HepG2 (cell line): ENCODE measurements around the gene IFNL1. TPM values are rescaled to one million over a fixed set of nuclear protein-coding genes. Genes with fewer than 3 reads are reported as not detected.

Experiments used
- ADNP ChIP-seq: sonication (generic); formaldehyde crosslinking; IDR thresholded peaks from 2 replicates; pipeline ENCODE4 v1.4.0; 2020; ENCODE audit warnings: missing genetic modification reagents
- AKAP8 ChIP-seq: sonication (generic); formaldehyde crosslinking; IDR thresholded peaks from 2 replicates; pipeline ENCODE4 v1.5.1; 2020; ENCODE audit warnings: mild to moderate bottlenecking, missing genetic modification reagents
- CBX2 ChIP-seq, 2 experiments: fragments of 200-600 bp in 1 of 2; sonication (generic); formaldehyde crosslinking in 1 of 2; IDR thresholded peaks; 2 replicates each; pipeline versions ENCODE4 v1.7.0 to v1.8.1; 2018 to 2022; ENCODE audit warnings: low read depth in 2 of 2, low read length in 1 of 2, mild to moderate bottlenecking in 1 of 2, missing genetic modification reagents in 1 of 2
- ERF ChIP-seq: IDR thresholded peaks from 2 replicates; pipeline ENCODE4 v1.6.1; 2018; ENCODE audit warnings: missing biosample characterization, missing genetic modification reagents
- JDP2 ChIP-seq: sonication (generic); formaldehyde crosslinking; IDR thresholded peaks from 2 replicates; pipeline ENCODE4 v1.8.1; 2022; ENCODE audit warnings: missing genetic modification reagents, borderline replicate concordance
- JUN ChIP-seq: sonication (generic); formaldehyde crosslinking; IDR thresholded peaks from 2 replicates; pipeline ENCODE4 v1.4.0; 2020; ENCODE audit warnings: mild to moderate bottlenecking, missing genetic modification reagents
- KDM2A ChIP-seq: sonication (generic); formaldehyde crosslinking; IDR thresholded peaks from 2 replicates; pipeline ENCODE4 v1.4.0; 2020; ENCODE audit warnings: low read depth, missing genetic modification reagents, borderline replicate concordance
- NR2F6 ChIP-seq, 2 experiments: IDR thresholded peaks; 2 replicates each; pipeline ENCODE4 v1.6.1; 2016; ENCODE audit warnings: antibody characterized with exemption in 1 of 2, mild to moderate bottlenecking in 1 of 2
- SAFB2 ChIP-seq: sonication (generic); formaldehyde crosslinking; IDR thresholded peaks from 2 replicates; pipeline ENCODE4 v1.5.1; 2020; ENCODE audit warnings: missing genetic modification reagents, low read depth, mild to moderate bottlenecking, borderline replicate concordance
- SALL2 ChIP-seq: sonication (generic); formaldehyde crosslinking; IDR thresholded peaks from 2 replicates; pipeline ENCODE4 v1.8.1; 2023; ENCODE audit warnings: mild to moderate bottlenecking, missing genetic modification reagents, inconsistent platforms
- TCF7 ChIP-seq: sonication (generic); IDR thresholded peaks from 2 replicates; pipeline ENCODE4 v1.6.1; 2016; ENCODE audit warnings: antibody characterized with exemption, low read depth
- ZFX ChIP-seq: sonication (generic); formaldehyde crosslinking; IDR thresholded peaks from 2 replicates; pipeline ENCODE4 v1.4.0; 2020; ENCODE audit warnings: mild to moderate bottlenecking, low read depth, missing genetic modification reagents, moderate library complexity
- ZNF230 ChIP-seq: sonication (generic); formaldehyde crosslinking; IDR thresholded peaks from 2 replicates; pipeline ENCODE4 v1.4.0; 2020; ENCODE audit warnings: mild to moderate bottlenecking, missing genetic modification reagents
- ZNF350 ChIP-seq: sonication (generic); formaldehyde crosslinking; IDR thresholded peaks from 2 replicates; pipeline ENCODE4 v1.4.0; 2020; ENCODE audit warnings: mild to moderate bottlenecking, low read depth, missing genetic modification reagents, borderline replicate concordance
- ZNF512B ChIP-seq: sonication (generic); formaldehyde crosslinking; IDR thresholded peaks from 2 replicates; pipeline ENCODE4 v1.5.1; 2020; ENCODE audit warnings: missing genetic modification reagents, mild to moderate bottlenecking, borderline replicate concordance
- ZNF580 ChIP-seq: IDR thresholded peaks from 2 replicates; pipeline ENCODE4 v1.6.1; 2016; ENCODE audit warnings: low read depth, borderline replicate concordance
- ZNF761 ChIP-seq: sonication (generic); formaldehyde crosslinking; conservative IDR thresholded peaks from 2 replicates; pipeline ENCODE4 v1.4.0; 2020; ENCODE audit warnings: mild to moderate bottlenecking, missing genetic modification reagents
- ZNF816 ChIP-seq: sonication (generic); formaldehyde crosslinking; IDR thresholded peaks from 2 replicates; pipeline ENCODE4 v1.8.0; 2022; ENCODE audit warnings: missing genetic modification reagents, mild to moderate bottlenecking, borderline replicate concordance
- polyA plus RNA-seq, 8 experiments: library from polyadenylated mRNA; depleted of rRNA in 3 of 8; stranded (reverse) in 7 of 8; unstranded in 1 of 8; fragments of >200 nt; fragmentation: Illumina TruSeq in 4 of 8; extraction: Trizol in 4 of 8; gene quantifications; 2 replicates each; pipeline versions ENCODE4 v1.2.1 to v1.2.3, GENCODE V29; 2011 to 2016; ENCODE audit warnings: low read depth in 4 of 8, missing spikeins in 1 of 8, mixed read lengths in 1 of 8; ENCODE audit not compliant: insufficient read depth in 1 of 8
- total RNA-seq, 5 experiments: library from RNA; depleted of rRNA; stranded (reverse); fragments of >200 nt; fragmentation: Illumina TruSeq; extraction: Trizol; gene quantifications; 2 replicates each; pipeline ENCODE4 v1.2.3, GENCODE V29; 2016; ENCODE audit warnings: low read depth in 1 of 5
- TF ChIP-seq, protein P1 (sequence below): sonication (generic); formaldehyde crosslinking; IDR thresholded peaks from 2 replicates; pipeline ENCODE4 v1.5.1; 2020; ENCODE audit warnings: mild to moderate bottlenecking, missing genetic modification reagents, moderate library complexity
- TF ChIP-seq, protein P2 (sequence below): sonication (generic); formaldehyde crosslinking; IDR thresholded peaks from 2 replicates; pipeline ENCODE4 v1.4.0; 2020; ENCODE audit warnings: missing genetic modification reagents, borderline replicate concordance

The IFNL1 gene
- total and polyA plus RNA-seq, 2 of the 13 experiments (the other 11 are each of a cell fraction or from before 2014, with no cell fraction given), result not detected

DNA sequence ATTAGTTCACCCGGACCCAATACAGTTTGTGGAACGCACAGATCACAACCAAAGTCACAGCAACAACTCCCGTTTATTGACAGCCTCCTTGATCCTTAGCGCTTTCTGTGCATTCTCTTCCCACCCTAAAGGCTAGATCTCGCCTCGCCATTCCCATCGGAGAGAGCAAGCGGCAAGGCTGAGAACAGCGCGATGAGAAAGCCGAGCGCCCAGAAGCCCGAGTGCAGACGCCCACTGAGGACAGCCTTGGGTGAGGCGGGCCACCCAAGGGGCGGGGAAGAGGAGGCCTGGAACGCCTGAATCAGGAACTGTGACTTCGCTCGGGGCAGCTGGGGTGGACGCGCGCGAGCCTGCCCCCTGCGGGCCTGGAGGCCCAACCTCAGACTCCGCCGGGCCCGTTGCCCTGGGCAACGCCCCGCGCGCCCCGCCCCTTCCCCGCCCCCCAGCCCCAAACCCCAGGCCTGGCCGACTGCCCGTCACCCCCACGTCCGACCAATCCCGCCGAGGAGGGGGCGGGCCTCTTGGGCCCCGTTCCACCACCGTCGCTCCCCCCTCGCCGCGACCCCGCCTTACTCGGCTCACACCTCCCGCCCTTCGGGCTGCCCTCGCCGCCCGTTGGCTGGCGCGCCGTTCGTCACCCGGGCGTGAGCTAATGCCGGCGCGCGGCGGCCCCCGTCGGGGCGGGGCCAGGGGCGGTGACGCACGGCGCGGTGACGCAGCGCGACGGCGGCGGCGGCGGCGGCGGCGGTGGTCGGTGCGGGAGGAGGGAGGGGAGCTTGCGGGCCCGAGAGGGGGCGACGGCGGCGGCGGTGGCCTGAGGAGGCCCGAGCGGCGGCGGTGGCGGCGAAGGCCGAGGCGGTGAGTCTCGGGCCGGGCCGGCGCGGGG, 45.8 kb downstream of the IFNL1 start, which contains the start of gene SAMD4B (continued):
- TF ChIP-seq SAFB2 (no peak), KDM2A (CRISPR knock-in tag) (peak; percentile 87), SALL2 (CRISPR knock-in tag) (peak; percentile 77; the same call in 1 of the 2 replicates), ERF (CRISPR knock-in tag) (no peak), TCF7 (no peak), ZNF512B (CRISPR knock-in tag) (0 out of 2 replicates have a peak, but pooled peaks have one; percentile 46), AKAP8 (no peak), ZFX (CRISPR knock-in tag) (peak; percentile 95), NR2F6 (IDR thresholded peaks at IDR 0.05) (no peak), NR2F6 (CRISPR knock-in tag; IDR thresholded peaks at IDR 0.05) (peak; percentile 46; the same call in 1 of the 2 replicates), ADNP (CRISPR knock-in tag) (no peak), ZNF761 (CRISPR knock-in tag) (peak; percentile 89), CBX2 (IDR thresholded peaks at IDR 0.05; ENCODE audit: low read depth, low read length) (no peak), CBX2 (CRISPR knock-in tag; IDR thresholded peaks at IDR 0.05; ENCODE audit: low read depth) (no peak), ZNF816 (CRISPR knock-in tag) (no peak), ZNF350 (CRISPR knock-in tag) (peak; percentile 58; the same call in 1 of the 2 replicates), JUN (CRISPR knock-in tag) (no peak), ZNF580 (CRISPR knock-in tag) (peak; percentile 74; the same call in 1 of the 2 replicates), JDP2 (no peak), ZNF230 (CRISPR knock-in tag) (0 out of 2 replicates have a peak, but pooled peaks have one; percentile 53)
- TF ChIP-seq, protein P1, sequence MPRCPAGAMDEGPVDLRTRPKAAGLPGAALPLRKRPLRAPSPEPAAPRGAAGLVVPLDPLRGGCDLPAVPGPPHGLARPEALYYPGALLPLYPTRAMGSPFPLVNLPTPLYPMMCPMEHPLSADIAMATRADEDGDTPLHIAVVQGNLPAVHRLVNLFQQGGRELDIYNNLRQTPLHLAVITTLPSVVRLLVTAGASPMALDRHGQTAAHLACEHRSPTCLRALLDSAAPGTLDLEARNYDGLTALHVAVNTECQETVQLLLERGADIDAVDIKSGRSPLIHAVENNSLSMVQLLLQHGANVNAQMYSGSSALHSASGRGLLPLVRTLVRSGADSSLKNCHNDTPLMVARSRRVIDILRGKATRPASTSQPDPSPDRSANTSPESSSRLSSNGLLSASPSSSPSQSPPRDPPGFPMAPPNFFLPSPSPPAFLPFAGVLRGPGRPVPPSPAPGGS (CRISPR knock-in tag), result no peak
- TF ChIP-seq, protein P2, sequence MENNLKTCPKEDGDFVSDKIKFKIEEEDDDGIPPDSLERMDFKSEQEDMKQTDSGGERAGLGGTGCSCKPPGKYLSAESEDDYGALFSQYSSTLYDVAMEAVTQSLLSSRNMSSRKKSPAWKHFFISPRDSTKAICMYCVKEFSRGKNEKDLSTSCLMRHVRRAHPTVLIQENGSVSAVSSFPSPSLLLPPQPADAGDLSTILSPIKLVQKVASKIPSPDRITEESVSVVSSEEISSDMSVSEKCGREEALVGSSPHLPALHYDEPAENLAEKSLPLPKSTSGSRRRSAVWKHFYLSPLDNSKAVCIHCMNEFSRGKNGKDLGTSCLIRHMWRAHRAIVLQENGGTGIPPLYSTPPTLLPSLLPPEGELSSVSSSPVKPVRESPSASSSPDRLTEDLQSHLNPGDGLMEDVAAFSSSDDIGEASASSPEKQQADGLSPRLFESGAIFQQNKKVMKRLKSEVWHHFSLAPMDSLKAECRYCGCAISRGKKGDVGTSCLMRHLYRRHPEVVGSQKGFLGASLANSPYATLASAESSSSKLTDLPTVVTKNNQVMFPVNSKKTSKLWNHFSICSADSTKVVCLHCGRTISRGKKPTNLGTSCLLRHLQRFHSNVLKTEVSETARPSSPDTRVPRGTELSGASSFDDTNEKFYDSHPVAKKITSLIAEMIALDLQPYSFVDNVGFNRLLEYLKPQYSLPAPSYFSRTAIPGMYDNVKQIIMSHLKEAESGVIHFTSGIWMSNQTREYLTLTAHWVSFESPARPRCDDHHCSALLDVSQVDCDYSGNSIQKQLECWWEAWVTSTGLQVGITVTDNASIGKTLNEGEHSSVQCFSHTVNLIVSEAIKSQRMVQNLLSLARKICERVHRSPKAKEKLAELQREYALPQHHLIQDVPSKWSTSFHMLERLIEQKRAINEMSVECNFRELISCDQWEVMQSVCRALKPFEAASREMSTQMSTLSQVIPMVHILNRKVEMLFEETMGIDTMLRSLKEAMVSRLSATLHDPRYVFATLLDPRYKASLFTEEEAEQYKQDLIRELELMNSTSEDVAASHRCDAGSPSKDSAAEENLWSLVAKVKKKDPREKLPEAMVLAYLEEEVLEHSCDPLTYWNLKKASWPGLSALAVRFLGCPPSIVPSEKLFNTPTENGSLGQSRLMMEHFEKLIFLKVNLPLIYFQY (CRISPR knock-in tag), result peak; percentile 50
